Smooth muscle cell (in vitro differentiated cells): ENCODE data around the gene RBM19. TPM values are rescaled to one million over a fixed set of nuclear protein-coding genes. Genes with fewer than 3 reads are reported as not detected.

Experiments
- DNase-seq: peaks from one replicate; lab custom pipeline; 2025; ENCODE audit not compliant: unreplicated experiment; lab: John Stamatoyannopoulos, UW
- H2AFZ ChIP-seq: fragments of 200-600 bp; sonication (generic); 2 replicates; pipeline ENCODE4 v1.6.0; 2016; ENCODE audit warnings: antibody characterized with exemption, low read depth, mild to moderate bottlenecking
- H3F3A ChIP-seq: fragments of 200-600 bp; sonication (generic); 2 replicates; pipeline ENCODE4 v1.6.0; 2017; ENCODE audit warnings: antibody characterized with exemption, low read depth
- H3K27ac ChIP-seq: fragments of 200-600 bp; sonication (generic); 2 replicates; pipeline ENCODE4 v1.5.1; 2016; ENCODE audit warnings: low read depth, mild to moderate bottlenecking
- H3K27me3 ChIP-seq: fragments of 200-600 bp; sonication (generic); 2 replicates; pipeline ENCODE4 v1.6.1; 2016; ENCODE audit warnings: low read depth, mild to moderate bottlenecking
- H3K36me3 ChIP-seq: fragments of 200-600 bp; sonication (generic); 2 replicates; pipeline ENCODE4 v1.5.1; 2016; ENCODE audit warnings: low read depth
- H3K4me1 ChIP-seq: fragments of 200-600 bp; sonication (generic); 2 replicates; pipeline ENCODE4 v1.5.1; 2016; ENCODE audit warnings: low read depth
- H3K4me2 ChIP-seq: fragments of 200-600 bp; sonication (generic); 2 replicates; pipeline ENCODE4 v1.6.0; 2016; ENCODE audit warnings: mild to moderate bottlenecking
- H3K4me3 ChIP-seq: fragments of 200-600 bp; sonication (generic); 2 replicates; pipeline ENCODE4 v1.5.1; 2016; ENCODE audit warnings: mild to moderate bottlenecking
- H3K79me2 ChIP-seq: fragments of 200-600 bp; sonication (generic); 2 replicates; pipeline ENCODE4 v1.6.0; 2016; ENCODE audit warnings: low read depth, mild to moderate bottlenecking
- H3K9ac ChIP-seq: fragments of 200-600 bp; sonication (generic); 2 replicates; pipeline ENCODE4 v1.6.0; 2016; ENCODE audit warnings: low read depth
- H3K9me3 ChIP-seq: fragments of 200-600 bp; sonication (generic); replicated peaks from 2 replicates; pipeline ENCODE4 v1.5.1; 2016; ENCODE audit warnings: low read depth
- H4K20me1 ChIP-seq: fragments of 200-600 bp; sonication (generic); 2 replicates; pipeline ENCODE4 v1.6.0; 2016; ENCODE audit warnings: low read depth
- CTCF ChIP-seq: fragments of 200-600 bp; sonication (generic); IDR thresholded peaks from 2 replicates; pipeline ENCODE4 v1.5.1; 2017; ENCODE audit warnings: borderline replicate concordance, mild to moderate bottlenecking, antibody characterized with exemption; ENCODE audit not compliant: insufficient read depth, poor library complexity, severe bottlenecking
- WGBS: methylation state at CpG from one replicate; pipeline ENCODE4 v1.1.7; 2016; ENCODE audit warnings: low lambda C conversion rate; 5-methylcytosine and 5-hydroxymethylcytosine counted together
- polyA plus RNA-seq: library from polyadenylated mRNA; unstranded; fragments of >200 nt; fragmentation: Nextera tagmentation; extraction: Ambion mirVana; gene quantifications from 2 replicates; pipeline ENCODE4 v1.2.1, GENCODE V29; 2016
- total RNA-seq: library from RNA; depleted of rRNA; stranded (reverse); fragments of >200 nt; gene quantifications from 2 replicates; pipeline ENCODE4 v1.2.3, GENCODE V29; 2014

Gene RBM19
- total and polyA plus RNA-seq, 2 experiments from 2014 or later, result 12.8 to 15.9 TPM

GRCh38 chr12:113802000-113802749 is 163.9 kb downstream of the RBM19 start:
- Histone ChIP-seq H4K20me1 (no peaks in the 10 kb centered on the region), H3K4me2 (no peak overlapping the region), H3K27ac (no peak overlapping the region), H3K4me1 (no peaks in the 10 kb centered on the region), H3K4me3 (no peak overlapping the region), H3K27me3 (no peaks in the 10 kb centered on the region), H3K9me3 (no peaks in the 10 kb centered on the region), H2AFZ (no peak overlapping the region), H3K79me2 (no peaks in the 10 kb centered on the region), H3F3A (no peaks in the 10 kb centered on the region), H3K36me3 (no peaks in the 10 kb centered on the region), H3K9ac (no peak overlapping the region)
- 92% methylated on average over 17 of the region's 17 CpGs for WGBS
- TF ChIP-seq CTCF, result no peak
- DNase-seq, result no peak

GRCh38 chr12:113800201-113800600 is 165.9 kb downstream of the RBM19 start:
- Histone ChIP-seq H2AFZ (no peak overlapping the region), H3K9ac (no peak overlapping the region)

GRCh38 chr12:113798552-113798951 is 167.6 kb downstream of the RBM19 start:
- H3K9ac ChIP-seq, result no peak overlapping the region
- TF ChIP-seq CTCF, result no peak
- DNase-seq, result no peak
- no peaks in the 10 kb centered on the region for H3F3A ChIP-seq
- no peak overlapping the region for H3K4me2 ChIP-seq
- H3K9me3 ChIP-seq, result no peaks in the 10 kb centered on the region
- H3K79me2 ChIP-seq, result no peaks in the 10 kb centered on the region
- no peak overlapping the region for H2AFZ ChIP-seq
- no peaks in the 10 kb centered on the region for H3K27me3 ChIP-seq
- no peak overlapping the region for H3K27ac ChIP-seq
- H4K20me1 ChIP-seq, result no peaks in the 10 kb centered on the region
- H3K36me3 ChIP-seq, result no peaks in the 10 kb centered on the region
- no peaks in the 10 kb centered on the region for H3K4me1 ChIP-seq
- 83% methylated on average over 14 of the region's 14 CpGs for WGBS
- no peak overlapping the region for H3K4me3 ChIP-seq

More at GRCh38 chr12:113800201-113800600, 165.9 kb downstream of the RBM19 start:
- Histone ChIP-seq H3F3A (no peaks in the 10 kb centered on the region), H3K27me3 (no peaks in the 10 kb centered on the region), H3K27ac (no peak overlapping the region), H3K4me2 (no peak overlapping the region), H4K20me1 (no peaks in the 10 kb centered on the region), H3K36me3 (no peaks in the 10 kb centered on the region), H3K4me3 (no peak overlapping the region), H3K9me3 (no peaks in the 10 kb centered on the region), H3K79me2 (no peaks in the 10 kb centered on the region), H3K4me1 (no peaks in the 10 kb centered on the region)
- WGBS, result 96% methylated on average over 12 of the region's 12 CpGs
- TF ChIP-seq CTCF, result no peak
- DNase-seq, result no peak

DNA sequence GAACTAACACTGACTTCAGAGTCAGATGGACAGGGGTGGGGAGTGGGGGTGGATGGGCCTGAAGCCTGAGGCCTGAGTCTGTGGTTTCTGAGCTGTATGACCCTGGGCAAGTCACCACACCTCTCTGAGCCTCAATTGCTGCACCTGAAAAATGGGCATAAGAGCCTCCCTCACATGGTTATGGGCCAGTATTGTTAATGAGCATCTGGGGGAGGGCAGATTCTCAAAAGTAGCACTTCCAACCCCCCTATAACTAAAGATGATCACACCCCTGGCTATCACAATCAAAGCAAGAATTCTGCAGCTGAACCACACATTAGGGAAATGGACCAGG is 168.6 kb downstream of the RBM19 start:
- Histone ChIP-seq H3K4me2 (no peak overlapping the region), H3K79me2 (no peaks in the 10 kb centered on the region), H3K9ac (no peak overlapping the region), H2AFZ (no peak overlapping the region), H3F3A (no peaks in the 10 kb centered on the region), H3K36me3 (no peaks in the 10 kb centered on the region), H3K27me3 (no peaks in the 10 kb centered on the region), H3K27ac (no peak overlapping the region), H3K4me3 (no peak overlapping the region), H3K9me3 (no peaks in the 10 kb centered on the region), H4K20me1 (no peaks in the 10 kb centered on the region), H3K4me1 (no peaks in the 10 kb centered on the region)
- TF ChIP-seq CTCF, result no peak
- no peak for DNase-seq
